Type B pancreatic cell (in vitro differentiated cells): ENCODE measurements around the gene RHBG. TPM values are rescaled to one million over a fixed set of nuclear protein-coding genes. Genes with fewer than 3 reads are reported as not detected.

ENCODE experiments used
- DNase-seq: peaks from one replicate; pipeline ENCODE4 v3.0.0; 2021; ENCODE audit warnings: mixed read lengths; ENCODE audit not compliant: unreplicated experiment; ENCODE audit errors: extremely low spot score
- H3K27ac Mint-ChIP-seq: 2 replicates; pipeline ENCODE4 v1.8.0; 2021; ENCODE audit warnings: mild to moderate bottlenecking, mixed read lengths
- H3K27me3 Mint-ChIP-seq: 2 replicates; pipeline ENCODE4 v1.8.0; 2021; ENCODE audit warnings: mixed read lengths
- H3K36me3 Mint-ChIP-seq: 2 replicates; pipeline ENCODE4 v1.8.0; 2021; ENCODE audit warnings: mixed read lengths
- H3K4me1 Mint-ChIP-seq: one replicate; pipeline ENCODE4 v1.8.0; 2021; ENCODE audit warnings: mixed read lengths; ENCODE audit not compliant: unreplicated experiment
- H3K4me3 Mint-ChIP-seq: 2 replicates; pipeline ENCODE4 v1.8.0; 2021; ENCODE audit warnings: mild to moderate bottlenecking, mixed read lengths
- H3K9me3 Mint-ChIP-seq: 2 replicates; pipeline ENCODE4 v1.8.0; 2021; ENCODE audit warnings: mixed read lengths
- total RNA-seq: library from RNA; stranded (reverse); gene quantifications from 2 replicates; pipeline ENCODE4 v1.2.1, GENCODE V29; 2021; ENCODE audit warnings: low replicate concordance
- TF ChIP-seq, protein P1 (sequence below): fragments of 200-600 bp; sonication (generic); conservative IDR thresholded peaks from 2 replicates; pipeline ENCODE4 v1.5.0; 2021; ENCODE audit warnings: antibody characterized with exemption, mild to moderate bottlenecking

Gene RHBG
- total RNA-seq, 1 donor from 2014 or later, result 0.17 TPM

DNA sequence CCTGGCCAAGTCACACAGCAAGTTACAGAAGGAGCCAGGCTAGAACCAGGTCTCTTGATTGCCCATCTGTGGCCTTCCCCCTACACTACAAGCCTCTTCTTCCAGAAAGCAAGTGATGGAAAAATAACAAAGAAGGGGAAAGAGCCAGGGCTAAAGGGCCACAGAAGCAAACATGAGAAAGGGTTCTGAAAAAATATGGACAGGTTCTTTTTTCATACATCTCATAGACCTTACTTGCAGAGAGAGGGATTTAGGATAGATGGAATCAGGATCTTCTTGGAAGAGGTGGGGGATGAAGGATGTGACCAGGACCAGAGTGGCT, 3.2 kb downstream of the RHBG start:
- H3K4me3 Mint-ChIP-seq, result no peak overlapping the region
- no peak overlapping the region for H3K27ac Mint-ChIP-seq
- H3K36me3 Mint-ChIP-seq, result no peaks in the 10 kb centered on the region
- TF ChIP-seq, protein P1, sequence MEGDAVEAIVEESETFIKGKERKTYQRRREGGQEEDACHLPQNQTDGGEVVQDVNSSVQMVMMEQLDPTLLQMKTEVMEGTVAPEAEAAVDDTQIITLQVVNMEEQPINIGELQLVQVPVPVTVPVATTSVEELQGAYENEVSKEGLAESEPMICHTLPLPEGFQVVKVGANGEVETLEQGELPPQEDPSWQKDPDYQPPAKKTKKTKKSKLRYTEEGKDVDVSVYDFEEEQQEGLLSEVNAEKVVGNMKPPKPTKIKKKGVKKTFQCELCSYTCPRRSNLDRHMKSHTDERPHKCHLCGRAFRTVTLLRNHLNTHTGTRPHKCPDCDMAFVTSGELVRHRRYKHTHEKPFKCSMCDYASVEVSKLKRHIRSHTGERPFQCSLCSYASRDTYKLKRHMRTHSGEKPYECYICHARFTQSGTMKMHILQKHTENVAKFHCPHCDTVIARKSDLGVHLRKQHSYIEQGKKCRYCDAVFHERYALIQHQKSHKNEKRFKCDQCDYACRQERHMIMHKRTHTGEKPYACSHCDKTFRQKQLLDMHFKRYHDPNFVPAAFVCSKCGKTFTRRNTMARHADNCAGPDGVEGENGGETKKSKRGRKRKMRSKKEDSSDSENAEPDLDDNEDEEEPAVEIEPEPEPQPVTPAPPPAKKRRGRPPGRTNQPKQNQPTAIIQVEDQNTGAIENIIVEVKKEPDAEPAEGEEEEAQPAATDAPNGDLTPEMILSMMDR, result no peak
- DNase-seq, result no peak
- H3K9me3 Mint-ChIP-seq, result no peaks in the 10 kb centered on the region
- H3K27me3 Mint-ChIP-seq, result peaks cover 60% of the 10 kb centered on the region
- peaks cover 9% of the 10 kb centered on the region for H3K4me1 Mint-ChIP-seq

DNA sequence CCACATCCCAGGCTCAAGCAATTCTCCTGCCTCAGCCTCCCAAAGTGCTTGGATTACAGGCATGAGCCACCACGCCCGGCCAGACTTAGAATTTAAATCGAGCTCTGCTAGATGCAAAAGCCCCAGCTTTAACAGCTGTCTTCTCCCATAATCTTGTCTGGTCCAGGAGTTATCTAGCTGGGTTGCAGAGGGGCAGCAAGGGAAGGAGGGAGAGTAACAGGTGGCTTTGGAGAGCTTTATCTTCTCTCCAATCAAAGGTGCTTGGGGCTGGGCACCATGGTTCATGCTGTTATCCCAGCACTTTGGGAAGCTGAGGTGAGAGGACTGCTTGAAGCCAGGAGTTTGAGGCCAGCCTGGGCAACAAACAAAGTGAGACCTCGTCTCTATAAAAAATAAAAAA, 3.9 kb downstream of the RHBG start:
- H3K27ac Mint-ChIP-seq, result no peak overlapping the region
- H3K27me3 Mint-ChIP-seq, result peaks cover 57% of the 10 kb centered on the region
- peaks cover 4% of the 10 kb centered on the region for H3K4me1 Mint-ChIP-seq
- TF ChIP-seq, protein P1, result no peak
- H3K4me3 Mint-ChIP-seq, result no peak overlapping the region
- H3K9me3 Mint-ChIP-seq, result no peaks in the 10 kb centered on the region
- DNase-seq, result no peak
- H3K36me3 Mint-ChIP-seq, result no peaks in the 10 kb centered on the region

DNA sequence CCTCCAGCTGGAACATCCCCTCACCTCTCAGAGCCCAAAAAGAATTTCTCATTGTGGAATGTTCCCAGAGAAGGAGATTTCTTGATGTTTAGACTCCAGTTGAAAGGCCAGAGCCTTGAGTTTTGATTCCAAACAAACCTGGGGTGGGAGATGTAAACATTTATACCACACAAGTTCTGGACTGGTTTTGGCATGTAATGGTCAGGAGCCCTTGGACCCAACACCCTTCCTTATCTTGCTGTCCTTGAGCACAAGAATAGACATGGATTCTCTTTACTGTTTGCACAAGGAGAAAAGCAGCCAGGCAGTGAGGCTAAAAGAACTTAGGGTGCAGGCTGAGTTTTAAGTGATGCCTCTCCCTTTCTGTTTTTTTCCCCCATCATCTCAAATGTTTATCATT, 4.5 kb downstream of the RHBG start:
- no peaks in the 10 kb centered on the region for H3K36me3 Mint-ChIP-seq
- H3K9me3 Mint-ChIP-seq, result no peaks in the 10 kb centered on the region
- H3K27me3 Mint-ChIP-seq, result peaks cover 51% of the 10 kb centered on the region
- no peak for DNase-seq
- TF ChIP-seq, protein P1, result no peak
- H3K4me1 Mint-ChIP-seq, result no peaks in the 10 kb centered on the region
- no peak overlapping the region for H3K27ac Mint-ChIP-seq
- H3K4me3 Mint-ChIP-seq, result no peak overlapping the region

DNA sequence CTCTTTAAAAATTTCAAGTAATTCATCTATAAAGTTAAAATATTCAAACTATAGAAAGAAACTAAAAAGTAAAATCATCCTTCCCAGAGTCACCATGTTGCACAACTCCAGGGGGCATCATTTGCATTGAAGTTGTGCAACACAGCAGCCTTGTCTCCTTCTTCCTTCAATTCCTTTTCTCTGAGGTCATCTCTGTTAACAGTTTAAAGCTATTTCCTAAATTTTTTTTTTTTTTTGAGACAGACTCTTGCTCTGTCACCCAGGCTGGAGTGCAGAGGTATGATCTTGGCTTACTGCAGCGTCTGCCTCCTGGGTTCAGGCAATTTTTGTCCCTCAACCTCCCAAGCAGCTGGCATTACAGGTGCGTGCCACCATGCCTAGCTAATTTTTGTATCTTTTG, 7.1 kb downstream of the RHBG start:
- Mint-ChIP-seq H3K4me3 (no peak overlapping the region), H3K9me3 (no peaks in the 10 kb centered on the region), H3K27ac (no peak overlapping the region), H3K36me3 (no peaks in the 10 kb centered on the region), H3K27me3 (peaks cover 37% of the 10 kb centered on the region), H3K4me1 (no peaks in the 10 kb centered on the region)
- no peak for DNase-seq
- TF ChIP-seq, protein P1, result peak; percentile 20

DNA sequence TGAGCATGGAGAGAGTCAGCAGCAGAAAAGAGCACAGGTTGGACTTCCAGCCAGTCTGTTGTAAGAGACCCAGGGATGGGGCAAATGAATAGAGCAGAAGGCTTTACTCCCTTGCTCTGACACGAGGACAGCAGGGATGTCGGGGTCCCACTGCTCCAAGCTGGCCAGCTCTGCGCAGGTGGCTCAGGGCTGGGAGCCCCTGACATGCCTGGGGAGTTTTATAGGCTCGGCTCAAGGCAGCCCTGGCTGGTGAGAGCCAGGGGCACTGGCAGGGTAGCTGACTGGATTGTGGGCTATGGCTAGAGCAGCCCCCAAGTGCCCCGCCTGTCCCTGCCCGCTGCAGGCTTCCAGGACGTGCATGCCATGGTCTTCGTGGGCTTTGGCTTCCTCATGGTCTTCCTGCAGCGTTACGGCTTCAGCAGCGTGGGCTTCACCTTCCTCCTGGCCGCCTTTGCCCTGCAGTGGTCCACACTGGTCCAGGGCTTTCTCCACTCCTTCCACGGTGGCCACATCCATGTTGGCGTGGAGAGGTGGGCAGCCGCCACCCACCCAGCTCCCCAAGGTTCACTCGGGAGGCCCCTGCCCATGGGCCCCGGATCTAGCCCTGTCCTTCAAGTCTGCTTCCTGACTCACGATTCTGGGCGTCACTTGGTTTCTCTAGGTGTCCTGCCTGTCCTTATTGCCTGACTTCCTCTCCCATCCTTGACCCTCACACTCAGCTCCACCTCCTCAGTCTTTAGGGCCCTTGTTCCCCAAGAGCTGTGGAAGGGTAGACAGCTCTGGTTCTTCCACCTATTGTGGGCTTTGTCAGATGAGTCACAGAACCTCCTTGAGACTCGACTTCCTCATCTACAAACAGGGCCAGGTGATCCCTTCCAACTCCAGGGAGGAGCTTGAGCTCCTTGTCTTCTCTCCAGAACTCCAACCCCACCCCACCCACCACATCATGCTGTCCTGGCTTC, 8.2 kb downstream of the RHBG start:
- DNase-seq, result no peak
- TF ChIP-seq, protein P1, result no peak
- Mint-ChIP-seq H3K36me3 (no peaks in the 10 kb centered on the region), H3K4me3 (no peak overlapping the region), H3K9me3 (no peaks in the 10 kb centered on the region), H3K4me1 (no peaks in the 10 kb centered on the region), H3K27ac (no peak overlapping the region), H3K27me3 (peaks cover 34% of the 10 kb centered on the region)
